NCI-H1694 (cell line): ENCODE measurements around the gene AGXT2.
A peak's percentile ranks its signal among the peaks of the same experiment; 100 is the strongest.

ENCODE experiments used
- DNase-seq: peaks from one replicate; lab custom pipeline; 2025; lab: John Stamatoyannopoulos, UW

AGXT2 gene, protein sequence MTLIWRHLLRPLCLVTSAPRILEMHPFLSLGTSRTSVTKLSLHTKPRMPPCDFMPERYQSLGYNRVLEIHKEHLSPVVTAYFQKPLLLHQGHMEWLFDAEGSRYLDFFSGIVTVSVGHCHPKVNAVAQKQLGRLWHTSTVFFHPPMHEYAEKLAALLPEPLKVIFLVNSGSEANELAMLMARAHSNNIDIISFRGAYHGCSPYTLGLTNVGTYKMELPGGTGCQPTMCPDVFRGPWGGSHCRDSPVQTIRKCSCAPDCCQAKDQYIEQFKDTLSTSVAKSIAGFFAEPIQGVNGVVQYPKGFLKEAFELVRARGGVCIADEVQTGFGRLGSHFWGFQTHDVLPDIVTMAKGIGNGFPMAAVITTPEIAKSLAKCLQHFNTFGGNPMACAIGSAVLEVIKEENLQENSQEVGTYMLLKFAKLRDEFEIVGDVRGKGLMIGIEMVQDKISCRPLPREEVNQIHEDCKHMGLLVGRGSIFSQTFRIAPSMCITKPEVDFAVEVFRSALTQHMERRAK

DNA sequence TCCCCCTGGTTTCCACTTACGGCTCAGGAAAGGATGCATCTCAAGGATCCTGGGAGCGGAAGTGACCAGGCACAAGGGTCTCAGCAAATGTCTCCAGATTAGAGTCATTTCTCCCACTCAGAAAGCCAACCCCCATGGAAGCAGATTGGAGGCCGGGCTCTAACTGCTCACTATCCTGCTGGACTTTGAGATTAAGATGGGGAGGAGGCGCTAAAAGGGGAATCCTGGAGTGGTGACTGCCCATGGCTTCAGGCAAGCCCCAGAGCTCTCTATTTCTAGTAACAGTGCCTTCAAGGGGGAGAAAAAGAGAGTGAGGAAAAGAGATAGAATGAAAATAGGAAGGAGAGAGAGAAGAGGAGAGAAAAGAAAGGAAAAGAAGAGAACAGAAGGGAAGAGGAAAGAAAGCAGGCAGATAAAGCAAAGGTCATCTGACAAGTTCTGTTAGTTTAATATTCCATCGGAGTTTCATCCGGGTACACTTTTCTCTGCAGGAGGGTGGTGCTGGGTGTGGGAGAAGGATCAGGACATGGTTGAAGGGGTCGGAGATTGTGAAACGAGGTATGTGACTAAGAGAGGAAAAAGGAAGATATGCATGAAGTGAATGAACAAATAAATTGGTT is at the start of gene AGXT2:
Gene AGXT2 (minus strand): TSS at position 165 of the 620 bp plus-strand sequence. CDS start 57 bp downstream, at position 108.
- DNase-seq = no peak

DNA sequence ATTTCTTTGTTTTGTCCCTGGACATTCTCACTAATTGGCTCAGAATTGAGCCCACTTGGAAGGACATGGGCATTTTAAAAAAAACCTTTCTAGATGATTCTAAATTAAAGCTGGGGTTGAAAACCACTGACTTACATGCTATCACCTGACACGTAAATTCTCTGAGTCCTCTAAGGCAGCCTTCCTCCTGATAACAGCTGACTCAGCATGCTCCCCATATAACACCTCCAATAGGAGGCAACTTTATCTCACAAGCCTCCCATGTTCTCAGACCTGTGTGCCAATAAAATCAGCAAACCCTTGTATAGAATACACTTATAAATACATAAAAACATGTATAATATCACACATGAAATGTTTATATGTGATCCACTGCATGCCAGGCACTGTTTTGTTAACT is 49.2 kb upstream of the AGXT2 start:
- no peak for DNase-seq

DNA sequence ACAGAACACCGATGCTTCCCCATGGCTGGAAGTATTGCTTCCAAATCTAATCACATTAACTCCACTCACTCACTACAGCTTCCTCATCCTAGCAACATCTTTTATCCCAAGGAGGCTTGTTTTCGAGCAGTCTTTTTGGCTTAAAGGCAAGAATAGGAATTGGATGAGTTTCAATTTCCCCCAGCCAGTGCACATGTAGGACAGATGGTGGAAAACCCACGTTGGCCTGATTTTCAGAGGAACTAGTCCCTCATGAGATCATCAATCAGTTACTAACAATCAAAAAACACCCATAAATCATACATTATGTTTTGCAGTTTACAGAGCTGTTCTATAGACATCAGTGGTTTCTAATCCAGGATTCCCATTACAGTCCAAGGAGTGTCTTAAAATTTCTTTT is 48.5 kb upstream of the AGXT2 start:
- DNase-seq = peak; percentile 8

- no peak for DNase-seq
These were observed 47.6 kb upstream of the AGXT2 start for GRCh38 chr5:35095366-35095765.

DNA sequence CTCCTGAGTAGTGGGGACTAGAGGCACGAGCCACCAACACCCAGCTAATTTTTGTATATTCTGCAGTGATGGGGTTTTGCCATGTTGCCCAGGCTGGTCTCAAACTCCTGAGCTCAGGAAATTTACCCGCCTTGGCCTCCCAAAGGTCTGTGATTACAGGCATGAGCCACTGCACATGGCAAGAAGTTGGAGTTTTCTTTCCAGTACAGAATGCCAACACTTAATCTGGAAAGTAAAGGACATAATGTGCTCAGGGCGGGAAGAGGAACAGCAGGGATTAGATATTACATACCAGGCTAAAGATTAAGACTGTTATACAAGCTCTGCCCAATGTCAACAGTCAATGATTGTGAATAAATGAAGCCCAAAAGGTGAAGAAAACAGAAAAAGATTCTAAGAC is 47.2 kb upstream of the AGXT2 start:
- DNase-seq = no peak

DNA sequence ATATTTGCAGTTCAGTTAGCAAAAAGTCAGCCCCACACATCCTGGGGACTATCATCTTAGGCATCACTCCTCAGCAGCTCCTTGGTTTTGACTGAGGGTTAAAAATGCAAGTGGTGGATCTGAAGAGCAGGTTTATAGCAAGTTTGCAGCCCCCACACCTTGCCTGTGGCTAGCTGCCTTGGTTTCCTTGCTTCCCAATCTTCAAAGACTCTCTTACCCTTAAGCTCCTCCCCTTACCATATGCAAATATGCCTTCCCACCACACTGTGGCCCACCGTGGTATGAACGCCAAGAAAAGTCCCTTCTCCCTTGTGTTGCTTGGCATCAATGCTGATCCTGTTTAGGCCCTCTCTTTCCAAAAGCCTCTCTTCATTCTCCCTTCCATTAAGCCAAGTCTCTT is 45.0 kb upstream of the AGXT2 start:
- DNase-seq = no peak

- DNase-seq = no peak
These were observed 44.0 kb upstream of the AGXT2 start for GRCh38 chr5:35091704-35092103.

DNA sequence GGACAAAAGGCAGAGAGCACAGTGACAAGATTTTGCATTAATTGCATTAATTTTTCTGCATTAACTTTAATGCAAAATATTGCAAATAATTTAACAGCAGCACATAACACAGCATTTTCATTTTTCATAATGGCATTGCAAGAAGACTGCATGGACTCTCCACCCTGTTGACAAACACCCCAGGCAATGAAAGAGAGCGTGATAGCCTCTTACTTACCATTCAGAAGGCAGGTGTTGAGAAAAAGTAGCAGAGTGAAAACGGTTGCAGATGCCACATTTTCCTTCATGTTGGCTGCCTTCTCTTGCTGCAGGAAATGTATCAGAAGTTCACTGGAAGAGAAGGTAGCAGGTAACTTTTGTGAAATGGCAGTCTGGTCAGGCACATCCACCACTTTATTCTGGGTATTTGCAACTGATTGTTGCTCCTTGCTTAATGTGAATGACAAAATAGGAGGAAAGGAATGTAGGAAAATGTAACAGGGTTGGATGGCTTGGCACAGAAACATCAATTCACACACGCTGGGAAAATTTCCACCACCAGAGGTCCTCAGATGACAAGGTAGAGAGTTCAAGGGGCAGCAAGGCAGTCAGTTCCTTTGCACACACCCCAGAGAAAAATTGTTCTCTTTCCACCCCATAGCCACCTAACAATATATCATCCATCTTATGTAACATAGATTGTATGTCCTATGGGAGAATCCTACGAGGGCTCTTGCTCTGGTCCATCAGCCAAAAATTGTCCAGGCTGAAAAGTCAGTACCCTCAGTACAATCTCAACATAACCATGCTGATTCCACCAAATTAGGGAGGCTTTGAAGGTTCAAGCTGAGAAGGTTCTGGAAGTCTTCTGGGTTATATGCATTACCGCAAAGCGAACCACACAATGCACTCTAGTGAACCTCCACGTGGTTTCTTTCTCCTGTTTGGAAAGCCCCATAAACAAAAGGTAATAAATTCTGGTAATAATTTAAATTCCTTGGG is 41.9 kb upstream of the AGXT2 start:
- DNase-seq = peak; percentile 63

- no peak for DNase-seq
These were observed 40.2 kb upstream of the AGXT2 start for GRCh38 chr5:35087991-35088390.

- DNase-seq = no peak
These were observed 35.4 kb upstream of the AGXT2 start for GRCh38 chr5:35083150-35083549.

DNA sequence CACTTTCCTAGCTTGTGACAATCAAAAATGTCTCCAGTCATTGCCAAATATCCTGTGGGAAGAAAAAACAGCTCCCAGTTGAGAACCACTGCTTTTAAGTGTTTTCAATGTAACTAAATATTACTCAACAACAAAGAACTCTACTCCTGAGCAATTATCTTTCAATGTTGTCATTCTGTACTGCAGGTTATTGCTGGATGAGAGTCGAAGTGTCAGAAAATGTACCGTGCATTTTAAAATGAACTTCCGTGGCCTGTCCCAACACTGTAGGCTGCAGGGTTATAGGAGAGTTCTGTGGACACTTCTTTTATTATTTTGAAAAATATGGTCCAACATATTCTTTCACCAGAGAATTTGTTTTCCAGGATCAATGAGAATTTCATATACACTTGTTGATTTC is 34.8 kb upstream of the AGXT2 start:
- no peak for DNase-seq

GRCh38 chr5:35081134-35081533 is 33.4 kb upstream of the AGXT2 start:
- no peak for DNase-seq

- DNase-seq = no peak
These were observed 25.4 kb upstream of the AGXT2 start for GRCh38 chr5:35073160-35073559.

GRCh38 chr5:35069188-35069587 is 21.4 kb upstream of the AGXT2 start:
- no peak for DNase-seq

- no peak for DNase-seq
These were observed 20.2 kb upstream of the AGXT2 start for GRCh38 chr5:35067985-35068384.

DNA sequence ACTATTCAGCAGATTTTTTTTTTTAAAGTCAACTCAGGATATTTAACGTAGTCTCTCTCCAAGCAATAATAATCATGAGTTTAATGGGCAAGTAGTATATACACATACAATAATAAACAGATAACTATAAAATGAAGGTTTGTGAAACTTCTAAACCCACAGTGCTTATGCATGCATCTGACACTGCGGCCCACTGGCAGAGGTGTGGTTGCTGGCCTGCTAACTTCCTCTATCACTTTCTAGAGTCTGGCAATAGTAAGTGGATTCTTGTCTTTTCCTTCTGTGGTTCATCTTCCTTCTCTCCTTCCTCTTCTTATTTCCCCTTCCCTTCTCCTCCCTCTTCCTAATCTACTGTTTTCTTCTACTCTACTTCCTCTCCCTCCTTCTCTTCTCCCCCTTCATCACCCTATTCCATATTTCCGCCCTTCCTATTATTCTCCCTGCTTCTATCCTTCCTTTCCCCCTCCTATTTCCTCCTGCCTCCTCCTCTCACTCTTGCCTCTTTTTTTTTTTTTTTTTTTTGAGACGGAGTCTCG is 18.6 kb upstream of the AGXT2 start:
- no peak for DNase-seq

DNA sequence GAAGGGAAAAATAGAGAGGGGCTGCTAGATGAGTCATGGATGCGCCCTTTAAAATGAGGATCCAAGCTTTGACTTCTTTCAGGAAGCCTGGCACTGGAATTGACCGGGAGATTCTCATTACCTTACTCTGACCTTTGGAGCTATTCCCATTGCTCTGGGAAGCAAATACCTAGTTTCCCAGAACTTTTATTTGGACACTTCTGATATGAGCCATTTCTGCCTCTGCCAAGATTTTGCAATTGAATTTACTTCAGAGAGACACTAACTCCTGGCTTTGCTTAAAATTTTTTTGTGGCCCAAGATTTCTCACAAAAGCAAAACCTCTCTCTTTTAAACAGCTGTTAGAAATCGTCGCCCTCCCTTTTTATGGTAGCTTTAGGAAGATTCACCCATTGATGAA is 15.7 kb upstream of the AGXT2 start:
- DNase-seq = no peak

DNA sequence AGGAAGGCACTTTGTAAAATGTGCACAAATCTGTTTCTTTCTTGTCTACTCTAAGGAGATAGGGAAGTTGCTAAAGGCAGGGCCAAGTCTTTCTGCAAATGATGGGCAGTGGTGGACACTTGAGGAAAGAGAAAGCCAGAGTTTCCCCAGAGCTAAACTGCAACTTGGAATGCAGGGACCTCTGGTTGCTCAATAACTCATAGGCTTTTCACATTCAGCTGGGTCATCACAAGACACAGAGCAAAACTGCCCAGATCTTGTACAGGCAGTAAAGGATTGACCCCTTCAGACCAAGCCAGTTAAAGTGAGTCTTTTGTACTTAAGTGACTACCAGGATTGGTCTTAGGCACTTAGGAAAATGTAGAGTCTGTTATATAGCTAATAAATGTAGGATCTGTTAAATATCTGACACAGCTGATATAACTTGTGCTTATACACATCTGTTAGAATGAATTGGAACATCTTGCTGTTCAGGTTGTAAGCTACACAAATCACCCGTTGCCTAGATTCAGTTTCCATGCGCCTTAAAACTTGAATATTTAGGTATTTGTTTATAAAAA is 13.5 kb upstream of the AGXT2 start:
- no peak for DNase-seq

DNA sequence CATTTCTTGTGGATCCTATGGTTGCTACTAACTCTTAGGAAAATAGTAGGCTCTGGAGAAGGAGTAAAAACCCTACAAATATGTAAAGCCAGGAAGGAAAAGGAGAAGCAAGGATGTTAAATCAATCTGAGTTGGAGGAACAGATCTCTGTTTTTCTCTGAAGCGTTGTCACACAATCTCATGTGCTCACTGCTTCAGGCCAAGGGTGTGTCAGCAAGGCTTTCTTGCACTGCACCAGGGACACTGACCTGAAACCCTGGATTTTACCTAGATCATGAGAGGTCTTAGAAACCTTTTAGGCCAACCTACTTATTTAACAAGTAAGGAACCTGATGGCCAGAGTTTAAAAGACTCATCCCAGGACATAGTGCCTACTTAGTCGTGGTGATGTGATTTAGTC is 12.5 kb upstream of the AGXT2 start:
- no peak for DNase-seq

GRCh38 chr5:35059251-35059650 is 11.5 kb upstream of the AGXT2 start:
- DNase-seq = no peak

DNA sequence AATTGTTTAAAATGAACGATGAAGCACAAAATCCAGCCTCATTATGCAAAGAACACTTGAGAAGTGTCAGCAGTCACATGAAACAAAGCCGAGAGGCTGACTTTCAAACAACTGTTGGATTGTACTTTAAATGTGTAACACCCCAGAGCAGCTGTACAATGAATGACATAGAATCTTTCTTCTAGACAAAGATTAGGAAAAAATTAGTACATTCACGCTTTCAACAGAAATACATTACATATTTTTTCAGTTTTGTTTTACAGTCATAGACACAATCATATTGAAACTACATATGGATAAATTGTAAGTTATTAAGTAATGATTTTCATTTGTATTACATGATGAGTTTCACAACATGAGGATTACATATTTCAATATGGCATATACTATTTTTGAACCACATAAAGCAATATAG is 10.6 kb upstream of the AGXT2 start:
- DNase-seq = no peak

DNA sequence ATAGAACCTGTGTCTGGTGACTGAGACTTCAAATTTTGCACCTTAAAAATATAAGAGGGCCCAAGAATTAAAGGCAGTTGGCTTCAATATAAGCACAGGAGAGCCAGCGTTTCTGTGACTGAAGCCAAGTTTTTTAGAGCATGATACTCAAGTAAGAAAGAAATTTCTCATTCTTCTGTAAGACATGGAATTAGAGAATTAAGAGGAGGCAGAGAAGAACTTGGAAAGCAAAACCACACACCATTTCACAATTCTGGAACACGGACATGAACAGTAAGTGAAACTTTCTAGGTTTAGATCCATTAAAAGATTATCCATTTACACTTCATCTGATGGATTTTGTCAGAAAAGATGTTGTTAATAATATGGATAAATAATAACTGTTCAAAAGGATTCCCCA is 8.9 kb upstream of the AGXT2 start:
- no peak for DNase-seq
